CD4-positive, alpha-beta memory T cell (primary cell): Measurements from ENCODE around the gene CALML6. TPM values are rescaled to one million over a fixed set of nuclear protein-coding genes. Genes with fewer than 3 reads are reported as not detected.

Source experiments
- CTCF ChIA-PET: fragments of 350-600 bp; sonication (Branson Sonifier 250); formaldehyde crosslinking; loops from one replicate; lab custom pipeline; 2021; ENCODE audit warnings: inconsistent platforms; ENCODE audit not compliant: partially characterized antibody; lab: Charles Lee
- POLR2A ChIA-PET: fragments of 350-600 bp; sonication (Branson Sonifier 250); formaldehyde crosslinking; loops from one replicate; lab custom pipeline; 2021; ENCODE audit not compliant: partially characterized antibody; lab: Charles Lee
- DNase-seq, 5 donors: peaks; one replicate each; pipeline versions ENCODE4 v3.0.0 to v3.0.0-alpha.2; 2020 to 2022; ENCODE audit warnings: mixed read lengths in 1 of 5
- H3K27ac ChIP-seq: one replicate; pipeline ENCODE4 v1.7.0; 2013; ENCODE audit warnings: low read depth, low read length
- H3K27me3 ChIP-seq: 2 replicates; pipeline ENCODE4 v1.7.0; 2013; ENCODE audit warnings: mild to moderate bottlenecking, low read length, moderate library complexity; ENCODE audit not compliant: insufficient read depth
- H3K36me3 ChIP-seq: 2 replicates; pipeline ENCODE4 v1.7.0; 2013; ENCODE audit warnings: mild to moderate bottlenecking, low read length, moderate library complexity; ENCODE audit not compliant: insufficient read depth
- H3K4me1 ChIP-seq: 2 replicates; pipeline ENCODE4 v1.7.0; 2013; ENCODE audit warnings: mild to moderate bottlenecking, low read length, moderate library complexity; ENCODE audit not compliant: insufficient read depth
- H3K4me3 ChIP-seq, 2 donors: one replicate each; pipeline ENCODE4 v1.7.0; 2013; ENCODE audit warnings: low read length in 2 of 2, mild to moderate bottlenecking in 1 of 2
- H3K9me3 ChIP-seq, 2 donors: one replicate each; pipeline ENCODE4 v1.7.0; 2013; ENCODE audit warnings: low read length in 2 of 2, control low read depth in 1 of 2; ENCODE audit not compliant: control insufficient read depth in 1 of 2
- H3K27ac Mint-ChIP-seq, 7 donors: one replicate each; pipeline ENCODE4 v1.8.0; 2020 to 2021; ENCODE audit warnings: mixed read lengths in 7 of 7, mild to moderate bottlenecking in 6 of 7, inconsistent platforms in 3 of 7, moderate library complexity in 3 of 7
- H3K27me3 Mint-ChIP-seq, 2 donors: one replicate each; pipeline ENCODE4 v1.8.0; 2020 to 2021; ENCODE audit warnings: mixed read lengths in 2 of 2
- H3K36me3 Mint-ChIP-seq, 2 donors: one replicate each; pipeline ENCODE4 v1.8.0; 2020 to 2021; ENCODE audit warnings: mixed read lengths in 2 of 2, inconsistent platforms in 1 of 2, mild to moderate bottlenecking in 1 of 2
- H3K4me1 Mint-ChIP-seq, 4 donors: one replicate each; pipeline ENCODE4 v1.8.0; 2020 to 2021; ENCODE audit warnings: mixed read lengths in 4 of 4, mild to moderate bottlenecking in 1 of 4
- H3K4me3 Mint-ChIP-seq, 8 donors: one replicate each; pipeline ENCODE4 v1.8.0; 2020 to 2021; ENCODE audit warnings: mixed read lengths in 8 of 8, mild to moderate bottlenecking in 7 of 8, moderate library complexity in 6 of 8, inconsistent platforms in 3 of 8
- H3K9me3 Mint-ChIP-seq, 8 donors: one replicate each; pipeline ENCODE4 v1.8.0; 2020 to 2021; ENCODE audit warnings: mixed read lengths in 8 of 8, mild to moderate bottlenecking in 5 of 8, inconsistent platforms in 3 of 8, moderate library complexity in 1 of 8
- intact Hi-C: fragments of 100-400 bp; cut with micrococcal nuclease; formaldehyde crosslinking; loops from one replicate; pipeline ENCODE4 v1.15.1; 2023
- polyA plus RNA-seq, 2 donors: library from polyadenylated mRNA; unstranded; fragments of 300-500 nt; fragmentation: Illumina TruSeq; gene quantifications; one replicate each; pipeline ENCODE4 v1.2.3, GENCODE V29; 2021
- total RNA-seq, 2 experiments: library from RNA; stranded (reverse); gene quantifications; one replicate each; pipeline ENCODE4 v1.2.3, GENCODE V29; 2021

Gene CALML6
- total and polyA plus RNA-seq, 4 experiments from 2014 or later, result 0.44 to 0.78 TPM; not detected in 2

GRCh38 chr1:1891349-1892078 is 23.5 kb upstream of the CALML6 start:
- Histone ChIP-seq H3K36me3 (no peaks in the 10 kb centered on the region), H3K4me3 (peak overlapping the region; percentile 29 to 69), H3K9me3 (no peaks in the 10 kb centered on the region), H3K27ac (peak overlapping the region; percentile 91), H3K4me1 (peaks cover 58% of the 10 kb centered on the region), H3K27me3 (no peaks in the 10 kb centered on the region)
- Mint-ChIP-seq H3K36me3 (peaks cover 4 to 12% of the 10 kb centered on the region in 2 donors), H3K9me3 (peaks cover 0 to 1% (median 0%) of the 10 kb centered on the region in 8 donors), H3K27me3 (peaks cover 0 to 4% of the 10 kb centered on the region in 2 donors), H3K27ac (peak overlapping the region; percentile 93 to 99 (median 97)), H3K4me1 (peaks cover 24 to 66% (median 46%) of the 10 kb centered on the region in 4 donors), H3K4me3 (peak overlapping the region; percentile 78 to 95 (median 90))
- ChIA-PET CTCF (interaction anchor here (1.0 to 1.7 kb wide), 3 partner anchors 14 to 112 kb away, joined by 4 to 10 read pairs (median 5); no protein-coding TSS in a partner anchor), POLR2A (interaction anchor here (0.6 to 2.4 kb wide), 9 partner anchors 8 to 346 kb away, joined by 3 to 28 read pairs (median 4); no protein-coding TSS in a partner anchor)
- peak in 3 of 5 donors; percentile 11 to 71 (median 16) for DNase-seq
- intact Hi-C loops, result loop anchor here (1.0 to 5.0 kb wide), 2 partner anchors 18 to 34 kb away; no protein-coding TSS in a partner anchor

GRCh38 chr1:1892079-1892762 is 22.8 kb upstream of the CALML6 start:
- peaks cover 20 to 59% (median 42%) of the 10 kb centered on the region in 4 donors for H3K4me1 Mint-ChIP-seq
- Histone ChIP-seq H3K4me1 (peaks cover 51% of the 10 kb centered on the region), H3K36me3 (no peaks in the 10 kb centered on the region)

GRCh38 chr1:1892763-1893120 is 22.3 kb upstream of the CALML6 start:
- Mint-ChIP-seq H3K27me3 (peaks cover 0 to 4% of the 10 kb centered on the region in 2 donors), H3K27ac (peak overlapping the region; percentile 93 to 99 (median 97)), H3K4me1 (peaks cover 19 to 53% (median 39%) of the 10 kb centered on the region in 4 donors), H3K36me3 (peaks cover 0 to 12% of the 10 kb centered on the region in 2 donors), H3K9me3 (peaks cover 0 to 1% (median 0%) of the 10 kb centered on the region in 8 donors), H3K4me3 (peak overlapping the region; percentile 78 to 95 (median 90))
- intact Hi-C loops, result loop anchor here (5.0 kb wide), 1 partner anchor 35 kb away; no protein-coding TSS in a partner anchor
- DNase-seq, result no peak
- ChIA-PET CTCF (interaction anchor here (1.7 kb wide), 1 partner anchor 16 kb away, joined by 5 read pairs; no protein-coding TSS in a partner anchor), POLR2A (interaction anchor here (1.3 to 2.4 kb wide), 3 partner anchors 9 to 16 kb away, joined by 4 to 28 read pairs (median 7); no protein-coding TSS in a partner anchor)
- Histone ChIP-seq H3K36me3 (no peaks in the 10 kb centered on the region), H3K27ac (peak overlapping the region; percentile 91), H3K27me3 (no peaks in the 10 kb centered on the region), H3K4me1 (peaks cover 46% of the 10 kb centered on the region), H3K9me3 (no peaks in the 10 kb centered on the region), H3K4me3 (no peak overlapping the region)

More at GRCh38 chr1:1892079-1892762, 22.8 kb upstream of the CALML6 start:
- CTCF ChIA-PET, result interaction anchor here (1.0 to 1.7 kb wide), 3 partner anchors 14 to 113 kb away, joined by 4 to 10 read pairs (median 5); no protein-coding TSS in a partner anchor
- Mint-ChIP-seq H3K27ac (peak overlapping the region; percentile 93 to 99 (median 97)), H3K4me3 (peak overlapping the region; percentile 78 to 95 (median 90)), H3K36me3 (peaks cover under 1 to 12% of the 10 kb centered on the region in 2 donors), H3K9me3 (peaks cover 0 to 1% (median 0%) of the 10 kb centered on the region in 8 donors), H3K27me3 (peaks cover 0 to 4% of the 10 kb centered on the region in 2 donors)
- Histone ChIP-seq H3K9me3 (no peaks in the 10 kb centered on the region), H3K27ac (peak overlapping the region; percentile 91), H3K27me3 (no peaks in the 10 kb centered on the region), H3K4me3 (peak overlapping the region; percentile 29 to 69)
- peak in 1 of 5 donors; percentile 24 for DNase-seq
- POLR2A ChIA-PET, result interaction anchor here (0.6 to 2.4 kb wide), 9 partner anchors 9 to 346 kb away, joined by 3 to 28 read pairs (median 4); no protein-coding TSS in a partner anchor
- intact Hi-C loops, result loop anchor here (5.0 kb wide), 1 partner anchor 35 kb away; no protein-coding TSS in a partner anchor

- Histone ChIP-seq H3K4me3 (no peak overlapping the region), H3K9me3 (no peaks in the 10 kb centered on the region), H3K4me1 (peaks cover 39% of the 10 kb centered on the region), H3K27ac (peak overlapping the region; percentile 18), H3K36me3 (no peaks in the 10 kb centered on the region), H3K27me3 (no peaks in the 10 kb centered on the region)
- H3K9me3 Mint-ChIP-seq, result peaks cover 0 to 1% (median 0%) of the 10 kb centered on the region in 8 donors
- peak overlapping the region in 7 of 8 donors; percentile 8 to 67 (median 45) for H3K4me3 Mint-ChIP-seq
- H3K27me3 Mint-ChIP-seq, result peaks cover 0 to 4% of the 10 kb centered on the region in 2 donors
- no peak for DNase-seq
- CTCF ChIA-PET, result interaction anchor here (6.4 kb wide), 1 partner anchor 13 kb away, joined by 58 read pairs; no protein-coding TSS in a partner anchor
- peaks cover 17 to 47% (median 33%) of the 10 kb centered on the region in 4 donors for H3K4me1 Mint-ChIP-seq
- POLR2A ChIA-PET, result interaction anchor here (1.6 to 2.1 kb wide), 2 partner anchors 12 to 15 kb away, joined by 4 to 7 read pairs; no protein-coding TSS in a partner anchor
- H3K27ac Mint-ChIP-seq, result peak overlapping the region; percentile 29 to 98 (median 57)
- peaks cover 0 to 12% of the 10 kb centered on the region in 2 donors for H3K36me3 Mint-ChIP-seq
- intact Hi-C loops, result loop anchor here (5.0 kb wide), 1 partner anchor 36 kb away; no protein-coding TSS in a partner anchor
These were observed 21.6 kb upstream of the CALML6 start for GRCh38 chr1:1893291-1893985.

GRCh38 chr1:1893997-1894353 is 21.1 kb upstream of the CALML6 start:
- intact Hi-C loops, result loop anchor here (5.0 kb wide), 1 partner anchor 37 kb away; no protein-coding TSS in a partner anchor
- peaks cover 34% of the 10 kb centered on the region for H3K4me1 ChIP-seq
- H3K4me3 Mint-ChIP-seq, result peak overlapping the region in 1 of 8 donors; percentile 12
- ChIA-PET CTCF (interaction anchor here (6.4 kb wide), 1 partner anchor 13 kb away, joined by 58 read pairs; no protein-coding TSS in a partner anchor), POLR2A (interaction anchor here (1.6 to 2.1 kb wide), 2 partner anchors 12 to 15 kb away, joined by 4 to 7 read pairs; no protein-coding TSS in a partner anchor)
- no peak for DNase-seq
- H3K27me3 ChIP-seq, result no peaks in the 10 kb centered on the region
- H3K27me3 Mint-ChIP-seq, result peaks cover 0 to 4% of the 10 kb centered on the region in 2 donors
- H3K27ac ChIP-seq, result no peak overlapping the region
- H3K4me3 ChIP-seq, result no peak overlapping the region
- H3K36me3 ChIP-seq, result no peaks in the 10 kb centered on the region
- H3K9me3 Mint-ChIP-seq, result no peaks in the 10 kb centered on the region
- H3K27ac Mint-ChIP-seq, result peak overlapping the region in 5 of 7 donors; percentile 55 to 98 (median 61)
- peaks cover 0 to 12% of the 10 kb centered on the region in 2 donors for H3K36me3 Mint-ChIP-seq
- no peaks in the 10 kb centered on the region for H3K9me3 ChIP-seq
- peaks cover 14 to 41% (median 28%) of the 10 kb centered on the region in 4 donors for H3K4me1 Mint-ChIP-seq
